ENCODE data around the gene EPS15. TPM values are rescaled to one million over a fixed set of nuclear protein-coding genes. Genes with fewer than 3 reads are reported as not detected.

The EPS15 gene
- total RNA-seq, 1 donor from 2014 or later, result 81.4 TPM

GRCh38 chr1:51341876-51342496, 177.1 kb downstream of the EPS15 start:
- Mint-ChIP-seq H3K36me3 (ENCODE audit: low read depth) (no peaks in the 10 kb centered on the region), H3K4me3 (ENCODE audit: unreplicated experiment) (no peak overlapping the region), H3K27me3 (ENCODE audit: low read depth) (peaks cover 3% of the 10 kb centered on the region), H3K9me3 (ENCODE audit: low read depth) (no peaks in the 10 kb centered on the region), H3K27ac (ENCODE audit: unreplicated experiment) (no peak overlapping the region), H3K4me1 (ENCODE audit: low read depth) (no peaks in the 10 kb centered on the region)
- DNase-seq (ENCODE audit: low spot score), result no peak
- TF ChIP-seq, protein P1, sequence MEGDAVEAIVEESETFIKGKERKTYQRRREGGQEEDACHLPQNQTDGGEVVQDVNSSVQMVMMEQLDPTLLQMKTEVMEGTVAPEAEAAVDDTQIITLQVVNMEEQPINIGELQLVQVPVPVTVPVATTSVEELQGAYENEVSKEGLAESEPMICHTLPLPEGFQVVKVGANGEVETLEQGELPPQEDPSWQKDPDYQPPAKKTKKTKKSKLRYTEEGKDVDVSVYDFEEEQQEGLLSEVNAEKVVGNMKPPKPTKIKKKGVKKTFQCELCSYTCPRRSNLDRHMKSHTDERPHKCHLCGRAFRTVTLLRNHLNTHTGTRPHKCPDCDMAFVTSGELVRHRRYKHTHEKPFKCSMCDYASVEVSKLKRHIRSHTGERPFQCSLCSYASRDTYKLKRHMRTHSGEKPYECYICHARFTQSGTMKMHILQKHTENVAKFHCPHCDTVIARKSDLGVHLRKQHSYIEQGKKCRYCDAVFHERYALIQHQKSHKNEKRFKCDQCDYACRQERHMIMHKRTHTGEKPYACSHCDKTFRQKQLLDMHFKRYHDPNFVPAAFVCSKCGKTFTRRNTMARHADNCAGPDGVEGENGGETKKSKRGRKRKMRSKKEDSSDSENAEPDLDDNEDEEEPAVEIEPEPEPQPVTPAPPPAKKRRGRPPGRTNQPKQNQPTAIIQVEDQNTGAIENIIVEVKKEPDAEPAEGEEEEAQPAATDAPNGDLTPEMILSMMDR (IDR thresholded peaks at IDR 0.05), result peak; percentile 24

DNA sequence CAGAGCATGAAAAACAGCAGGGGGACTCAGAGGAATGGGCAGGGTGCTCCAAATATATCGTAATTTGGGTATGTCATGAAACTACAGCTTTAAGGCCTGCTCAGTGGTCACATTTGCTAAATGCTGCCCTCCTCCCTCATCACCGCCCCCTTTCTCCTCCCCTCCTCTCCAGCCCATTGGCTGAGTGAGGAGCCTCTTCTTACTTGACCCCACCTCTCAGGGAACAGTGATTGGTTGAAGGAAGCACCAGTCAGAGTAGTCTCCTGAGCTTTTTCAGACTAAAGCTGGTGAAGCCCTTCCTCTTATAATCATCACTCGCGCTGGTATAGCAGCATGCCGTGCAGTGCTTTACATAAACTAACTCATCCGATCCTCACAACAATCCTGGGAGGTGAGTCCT, 178.7 kb downstream of the EPS15 start:
- no peaks in the 10 kb centered on the region for H3K36me3 Mint-ChIP-seq (ENCODE audit: low read depth)
- H3K4me3 Mint-ChIP-seq (ENCODE audit: unreplicated experiment), result no peak overlapping the region
- H3K27ac Mint-ChIP-seq (ENCODE audit: unreplicated experiment), result no peak overlapping the region
- no peak for DNase-seq (ENCODE audit: low spot score)
- TF ChIP-seq, protein P1 (IDR thresholded peaks at IDR 0.05), result no peak
- no peaks in the 10 kb centered on the region for H3K4me1 Mint-ChIP-seq (ENCODE audit: low read depth)
- peaks cover 3% of the 10 kb centered on the region for H3K27me3 Mint-ChIP-seq (ENCODE audit: low read depth)
- H3K9me3 Mint-ChIP-seq (ENCODE audit: low read depth), result no peaks in the 10 kb centered on the region

DNA sequence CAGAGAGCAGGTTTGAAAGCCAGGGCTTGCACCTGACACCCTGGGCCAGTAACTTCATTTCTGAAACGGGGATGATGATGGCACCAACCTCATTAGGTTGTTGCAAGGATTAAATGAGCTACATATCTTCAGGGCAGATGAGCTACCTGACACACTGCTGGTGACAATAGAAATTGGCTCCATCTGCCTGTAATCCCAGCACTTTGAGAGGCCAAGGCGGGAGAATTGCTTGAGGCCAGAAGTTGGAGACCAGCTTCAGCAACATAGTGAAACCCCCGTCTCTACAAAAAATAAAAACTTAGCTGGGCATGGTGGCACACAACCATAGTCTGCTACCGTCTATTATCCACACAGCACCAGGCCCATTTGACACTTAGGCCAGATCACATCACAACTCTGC, 182.4 kb downstream of the EPS15 start:
- H3K4me1 Mint-ChIP-seq (ENCODE audit: low read depth), result peaks cover 2% of the 10 kb centered on the region
- no peaks in the 10 kb centered on the region for H3K9me3 Mint-ChIP-seq (ENCODE audit: low read depth)
- no peak overlapping the region for H3K4me3 Mint-ChIP-seq (ENCODE audit: unreplicated experiment)
- H3K27ac Mint-ChIP-seq (ENCODE audit: unreplicated experiment), result no peak overlapping the region
- no peaks in the 10 kb centered on the region for H3K27me3 Mint-ChIP-seq (ENCODE audit: low read depth)
- H3K36me3 Mint-ChIP-seq (ENCODE audit: low read depth), result no peaks in the 10 kb centered on the region
- TF ChIP-seq, protein P1 (IDR thresholded peaks at IDR 0.05), result no peak
- DNase-seq (ENCODE audit: low spot score), result no peak

DNA sequence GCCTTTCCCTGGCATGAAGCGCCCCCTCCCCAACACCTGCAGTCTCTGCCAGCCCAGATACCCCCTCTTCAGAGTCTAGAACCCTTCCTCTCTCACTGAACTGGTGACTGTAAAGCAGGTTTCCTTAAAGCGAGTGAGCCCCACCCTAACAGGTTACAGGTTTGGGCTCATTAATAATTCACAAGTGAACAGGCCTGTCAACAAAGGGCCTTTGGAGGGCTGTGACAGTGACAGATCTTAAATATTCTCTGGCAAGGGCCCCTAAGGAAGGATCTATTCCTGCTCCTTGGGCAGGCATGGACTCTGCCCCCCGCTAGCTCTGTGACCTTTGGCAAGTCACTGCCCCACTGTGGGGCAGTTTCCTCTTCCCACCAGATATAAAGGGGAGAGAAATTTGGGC, 183.1 kb downstream of the EPS15 start:
- Mint-ChIP-seq H3K4me3 (ENCODE audit: unreplicated experiment) (no peak overlapping the region), H3K27ac (ENCODE audit: unreplicated experiment) (no peak overlapping the region), H3K36me3 (ENCODE audit: low read depth) (no peaks in the 10 kb centered on the region), H3K4me1 (ENCODE audit: low read depth) (peaks cover 9% of the 10 kb centered on the region), H3K27me3 (ENCODE audit: low read depth) (no peaks in the 10 kb centered on the region), H3K9me3 (ENCODE audit: low read depth) (no peaks in the 10 kb centered on the region)
- DNase-seq (ENCODE audit: low spot score), result no peak
- TF ChIP-seq, protein P1 (IDR thresholded peaks at IDR 0.05), result no peak

DNA sequence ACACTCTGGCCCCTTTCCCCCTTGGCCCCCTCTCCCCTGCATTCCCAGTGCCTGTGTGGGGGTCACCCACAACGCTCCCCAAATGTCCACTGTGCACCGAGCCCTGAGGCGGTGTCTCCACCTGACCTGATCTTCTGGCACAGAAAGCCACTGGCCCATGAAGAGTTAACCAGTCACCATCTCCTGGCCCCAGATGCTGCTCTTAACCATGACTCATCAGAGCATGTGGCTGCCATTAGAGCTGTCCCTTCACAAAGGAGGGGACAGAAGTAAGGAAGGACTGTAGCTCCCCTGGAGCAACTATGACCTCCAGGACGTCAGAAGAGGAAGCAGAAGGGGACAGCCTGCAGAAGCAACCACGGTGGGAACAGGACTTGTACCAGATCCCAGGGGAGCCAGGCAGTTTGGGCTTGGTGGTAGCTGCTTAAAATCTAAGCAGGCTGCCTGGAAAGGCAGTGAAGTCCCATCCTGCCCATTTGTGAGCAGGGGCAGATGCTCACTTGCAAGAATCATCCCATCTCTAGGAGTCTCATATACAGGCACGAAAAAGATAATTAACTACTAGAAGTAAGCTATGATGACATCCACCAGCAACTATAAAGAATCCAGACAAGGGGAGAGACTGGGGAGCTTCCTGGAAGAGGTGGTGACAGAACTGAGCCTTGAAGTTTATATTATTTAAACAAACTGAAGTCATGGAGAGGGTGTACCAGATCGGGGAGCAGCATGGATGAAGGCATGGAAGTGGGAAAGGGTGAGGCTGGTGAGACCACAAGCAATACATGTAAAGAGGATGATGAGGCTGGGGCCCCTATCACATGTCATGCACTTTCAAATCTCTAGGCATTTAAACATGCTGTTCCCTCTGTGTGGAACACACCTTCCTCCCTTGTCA, 187.6 kb downstream of the EPS15 start:
- Mint-ChIP-seq H3K27me3 (ENCODE audit: low read depth) (no peaks in the 10 kb centered on the region), H3K4me3 (ENCODE audit: unreplicated experiment) (peak overlapping the region; percentile 76), H3K36me3 (ENCODE audit: low read depth) (no peaks in the 10 kb centered on the region), H3K9me3 (ENCODE audit: low read depth) (no peaks in the 10 kb centered on the region), H3K27ac (ENCODE audit: unreplicated experiment) (peak overlapping the region; percentile 89), H3K4me1 (ENCODE audit: low read depth) (peaks cover 34% of the 10 kb centered on the region)
- TF ChIP-seq, protein P1 (IDR thresholded peaks at IDR 0.05), result no peak
- peak; percentile 63 for DNase-seq (ENCODE audit: low spot score)
